HCT116 (cell line): Measurements from ENCODE around the gene BDH1. TPM values are rescaled to one million over a fixed set of nuclear protein-coding genes. Genes with fewer than 3 reads are reported as not detected.
A peak's percentile ranks its signal among the peaks of the same experiment; 100 is the strongest.

ENCODE experiments used
- ATAC-seq: fragments of 200-7000 bp; cut with Tn5 transposase; 2 replicates; pipeline ENCODE4 v1.9.1; 2020; ENCODE audit warnings: mild to moderate bottlenecking, moderate library complexity
- BruUV-seq: library from RNA; stranded (reverse); fragments of 400-500 nt; replicated peaks from 2 replicates; lab custom pipeline; 2021; lab: Mats Ljungman, UMichigan
- CTCF ChIA-PET: fragments of 300-600 bp; sonication (Branson Sonifier 250); formaldehyde crosslinking; loops from one replicate; lab custom pipeline; 2021; ENCODE audit warnings: antibody characterized with exemption; lab: Charles Lee
- POLR2A ChIA-PET: fragments of 300-600, 350-600 bp; sonication (Branson Sonifier 250); formaldehyde crosslinking; loops from one replicate; lab custom pipeline; 2021; ENCODE audit warnings: antibody characterized with exemption; lab: Charles Lee
- RAD21 ChIA-PET, 2 experiments: fragments of 300-600 bp; sonication (Branson Sonifier 250); formaldehyde crosslinking; loops; one replicate each; lab custom pipeline; 2023; ENCODE audit warnings: low total read pairs in 2 of 2; ENCODE audit not compliant: uncharacterized antibody in 2 of 2, unreplicated experiment in 2 of 2, low non-redundant PET in 1 of 2; lab: Charles Lee
- DNase-seq: peaks from one replicate; pipeline ENCODE4 v3.0.0-alpha.2; 2010; ENCODE audit warnings: low read depth, low spot score
- H2AFZ ChIP-seq: fragments of 200-600 bp; shearing (Covaris generic), sonication (generic); 2 replicates; pipeline ENCODE4 v1.6.1; 2017; ENCODE audit warnings: low read depth, mixed run types, mixed read lengths, antibody characterized with exemption, low read length; ENCODE audit not compliant: poor library complexity, severe bottlenecking
- H3K27ac ChIP-seq: 2 replicates; pipeline ENCODE4 v1.5.1; 2012; ENCODE audit warnings: low read depth, low read length
- H3K27me3 ChIP-seq: fragments of 200-600 bp; sonication (generic); 2 replicates; pipeline ENCODE4 v1.6.1; 2016; ENCODE audit warnings: mixed run types, low read length, mixed read lengths; ENCODE audit not compliant: insufficient read depth
- H3K36me3 ChIP-seq, 2 experiments: fragments of 200-500 bp in 1 of 2; fragments of 200-600 bp in 1 of 2; sonication (Bioruptor generic) in 1 of 2; sonication (generic) in 1 of 2; 2 replicates each; pipeline versions ENCODE4 v1.5.1 to v1.6.1; 2014 to 2016; ENCODE audit warnings: low read length in 2 of 2, inconsistent platforms in 1 of 2, mixed read lengths in 1 of 2, mixed run types in 1 of 2; ENCODE audit not compliant: insufficient read depth in 2 of 2, control insufficient read depth in 1 of 2
- H3K4me1 ChIP-seq, 2 experiments: fragments of 200-600 bp in 1 of 2; sonication (generic) in 1 of 2; 2 replicates each; pipeline versions ENCODE4 v1.5.1 to v1.6.1; 2012 to 2017; ENCODE audit warnings: low read length in 2 of 2, inconsistent platforms in 1 of 2, mild to moderate bottlenecking in 1 of 2, mixed read lengths in 1 of 2, mixed run types in 1 of 2, moderate library complexity in 1 of 2; ENCODE audit not compliant: insufficient read depth in 2 of 2, control insufficient read depth in 1 of 2
- H3K4me2 ChIP-seq: fragments of 200-600 bp; sonication (generic); 2 replicates; pipeline ENCODE4 v1.6.1; 2017; ENCODE audit warnings: mixed run types, low read length, mixed read lengths
- H3K4me3 ChIP-seq, 2 experiments: fragments of 200-600 bp in 1 of 2; sonication (generic) in 1 of 2; replicated peaks in 1 of 2; 2 replicates each; pipeline ENCODE4 v1.5.1; 2011 to 2016; ENCODE audit warnings: low read length in 2 of 2, control low read depth in 1 of 2, low read depth in 1 of 2, mild to moderate bottlenecking in 1 of 2, mixed read lengths in 1 of 2, mixed run types in 1 of 2
- H3K79me2 ChIP-seq: fragments of 200-600 bp; sonication (generic); 2 replicates; pipeline ENCODE4 v1.6.1; 2017; ENCODE audit warnings: mild to moderate bottlenecking, mixed run types, low read length, moderate library complexity, mixed read lengths; ENCODE audit not compliant: insufficient read depth
- H3K9ac ChIP-seq: fragments of 200-600 bp; sonication (generic); 2 replicates; pipeline ENCODE4 v1.6.1; 2016; ENCODE audit warnings: low read length, mixed read lengths
- H3K9me2 ChIP-seq: fragments of 200-600 bp; sonication (generic), shearing (Covaris generic); 2 replicates; pipeline ENCODE4 v1.6.1; 2017; ENCODE audit warnings: mixed run types, mild to moderate bottlenecking, moderate library complexity; ENCODE audit not compliant: insufficient read depth
- H3K9me3 ChIP-seq, 2 experiments: fragments of 200-500 bp in 1 of 2; fragments of 200-600 bp in 1 of 2; sonication (Bioruptor generic) in 1 of 2; sonication (generic) in 1 of 2; 2 replicates each; pipeline ENCODE4 v1.6.1; 2014 to 2017; ENCODE audit warnings: low read length in 2 of 2, mixed read lengths in 2 of 2, inconsistent platforms in 1 of 2, low read depth in 1 of 2, mild to moderate bottlenecking in 1 of 2, mixed run types in 1 of 2, moderate library complexity in 1 of 2; ENCODE audit not compliant: control insufficient read depth in 1 of 2, insufficient read depth in 1 of 2
- H4K20me1 ChIP-seq: fragments of 200-600 bp; sonication (generic), shearing (Covaris generic); 2 replicates; pipeline ENCODE4 v1.6.1; 2017; ENCODE audit warnings: mixed run types, mild to moderate bottlenecking, moderate library complexity; ENCODE audit not compliant: insufficient read depth
- CBX3 ChIP-seq: IDR thresholded peaks from 2 replicates; pipeline ENCODE4 v1.6.1; 2012; ENCODE audit warnings: low read depth
- CTCF ChIP-seq, 3 experiments: fragments of 200-600 bp in 1 of 3; sonication (generic) in 1 of 3; IDR thresholded peaks in 2 of 3; conservative IDR thresholded peaks in 1 of 3; 2 replicates each; pipeline ENCODE4 v1.5.1; 2012 to 2017; ENCODE audit warnings: low read depth in 2 of 3, low read length in 2 of 3, antibody characterized with exemption in 1 of 3, borderline replicate concordance in 1 of 3, control low read depth in 1 of 3, mild to moderate bottlenecking in 1 of 3, mixed read lengths in 1 of 3, mixed run types in 1 of 3, moderate library complexity in 1 of 3; ENCODE audit not compliant: insufficient read depth in 1 of 3
- EGR1 ChIP-seq: IDR thresholded peaks from 2 replicates; pipeline ENCODE4 v1.6.1; 2012; ENCODE audit warnings: low read depth
- ELF1 ChIP-seq: IDR thresholded peaks from 2 replicates; pipeline ENCODE4 v1.6.1; 2012; ENCODE audit warnings: low read depth, borderline replicate concordance
- EZH2 ChIP-seq: fragments of 200-600 bp; sonication (generic); IDR thresholded peaks from 2 replicates; pipeline ENCODE4 v1.6.1; 2017; ENCODE audit warnings: antibody characterized with exemption, mixed run types
- JUND ChIP-seq: IDR thresholded peaks from 2 replicates; pipeline ENCODE4 v1.6.1; 2012
- REST ChIP-seq: IDR thresholded peaks from 2 replicates; pipeline ENCODE4 v1.6.1; 2012; ENCODE audit warnings: low read depth
- SIN3A ChIP-seq: IDR thresholded peaks from 2 replicates; pipeline ENCODE4 v1.6.1; 2012; ENCODE audit warnings: low read depth
- TCF7L2 ChIP-seq: IDR thresholded peaks from 2 replicates; pipeline ENCODE4 v1.7.0; 2011; ENCODE audit warnings: borderline replicate concordance, inconsistent platforms; ENCODE audit not compliant: insufficient read depth, insufficient read length; ENCODE audit errors: extremely low read depth
- YY1 ChIP-seq: IDR thresholded peaks from 2 replicates; pipeline ENCODE4 v1.6.1; 2011; ENCODE audit warnings: low read length, low read depth, moderate library complexity, mild to moderate bottlenecking; ENCODE audit not compliant: insufficient replicate concordance; ENCODE audit errors: extremely low read depth
- intact Hi-C: fragments of 100-400 bp; cut with micrococcal nuclease; formaldehyde crosslinking; loops from 2 replicates; pipeline ENCODE4 v1.10.0; 2022
- total RNA-seq: library from RNA; stranded (reverse); gene quantifications from one replicate; pipeline ENCODE4 v1.2.1, GENCODE V29; 2021; ENCODE audit not compliant: unreplicated experiment

The BDH1 gene
- total RNA-seq, 1 experiment from 2014 or later, result 26.6 TPM

GRCh38 chr3:197598404-197598980 is 42.7 kb upstream of the BDH1 start:
- TF ChIP-seq CBX3 (no peak), YY1 (no peak), JUND (no peak), REST (no peak), SIN3A (no peak), CTCF (IDR thresholded peaks at IDR 0.05 in 2 of 3, conservative IDR thresholded peaks at IDR 0.05 in 1 of 3; ENCODE audit: borderline replicate concordance in 1 of 3, insufficient read depth in 1 of 3, low read depth in 2 of 3, low read length in 2 of 3) (no peak), TCF7L2 (no peak), ELF1 (no peak), EGR1 (no peak), EZH2 (no peak)
- H3K9me2 ChIP-seq, result no peaks in the 10 kb centered on the region
- H3K27ac ChIP-seq, result no peak overlapping the region
- H3K4me1 ChIP-seq, result peaks cover 6 to 16% of the 10 kb centered on the region in 2 experiments
- ChIA-PET POLR2A (no interaction called here), RAD21 (no interaction called here), CTCF (interaction anchor here (0.9 to 1.8 kb wide), 13 partner anchors 9 to 1076 kb away, joined by 3 to 12 read pairs (median 3); partner anchors contain the start of gene FYTTD1)
- no peaks in the 10 kb centered on the region for H3K27me3 ChIP-seq
- no peaks in the 10 kb centered on the region for H3K36me3 ChIP-seq
- H3K9me3 ChIP-seq, result no peaks in the 10 kb centered on the region
- no peak for DNase-seq
- H3K4me3 ChIP-seq, result no peak overlapping the region
- peak overlapping the region; percentile 85; the same call in 1 of the 2 replicates for H3K4me2 ChIP-seq
- no peak for ATAC-seq
- no peaks in the 10 kb centered on the region for H4K20me1 ChIP-seq
- no peak overlapping the region for H3K9ac ChIP-seq
- H3K79me2 ChIP-seq, result no peaks in the 10 kb centered on the region
- H2AFZ ChIP-seq, result no peak overlapping the region
- intact Hi-C loops, result no loop called here
- BruUV-seq, result no TSS peak
